ENCODE data around the gene PANK4. TPM values are rescaled to one million over a fixed set of nuclear protein-coding genes. Genes with fewer than 3 reads are reported as not detected.

PANK4 gene
- total RNA-seq, 4 donors from 2014 or later: 22.5 to 48.9 (median 37.9) TPM

DNA sequence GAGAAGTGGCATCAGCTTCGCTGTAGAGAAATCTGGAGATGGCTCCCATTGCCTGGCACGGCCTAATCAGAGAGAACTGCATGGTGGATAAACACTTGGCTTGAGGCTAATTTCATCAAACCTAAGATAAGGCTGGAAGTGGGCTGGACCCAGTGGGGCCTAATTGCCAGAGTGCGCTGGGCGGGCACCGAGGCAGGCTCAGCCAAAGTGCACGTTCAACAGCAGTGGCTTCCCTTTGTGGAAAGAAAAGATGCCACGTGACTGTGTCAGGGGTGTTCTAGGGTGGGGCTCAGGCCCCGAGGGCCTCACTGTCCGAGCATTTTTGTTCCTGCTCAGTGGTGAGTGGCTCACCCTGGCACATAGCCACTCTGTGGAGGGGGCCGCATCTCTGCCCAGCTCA, 44.5 kb downstream of the PANK4 start:
- intact Hi-C loops (cut with DNase I): no loop called here
- Histone ChIP-seq H3K36me3 (no peaks in the 10 kb centered on the region), H3K4me3 (no peak overlapping the region), H3K4me1 (no peaks in the 10 kb centered on the region), H3K27me3 (peaks cover 0 to 16% (median 0%) of the 10 kb centered on the region in 4 donors), H3K9me3 (no peaks in the 10 kb centered on the region), H3K27ac (replicated peaks in 1 of 4) (no peak overlapping the region)
- DNase-seq (ENCODE audit: extremely low spot score): no peak
- no peak for TF ChIP-seq POLR2A (IDR thresholded peaks at IDR 0.05; ENCODE audit: low read depth)
- TF ChIP-seq EP300 (IDR thresholded peaks at IDR 0.05): no peak
- no peak for TF ChIP-seq POLR2AphosphoS5 (IDR thresholded peaks at IDR 0.05)
- TF ChIP-seq, protein P1, sequence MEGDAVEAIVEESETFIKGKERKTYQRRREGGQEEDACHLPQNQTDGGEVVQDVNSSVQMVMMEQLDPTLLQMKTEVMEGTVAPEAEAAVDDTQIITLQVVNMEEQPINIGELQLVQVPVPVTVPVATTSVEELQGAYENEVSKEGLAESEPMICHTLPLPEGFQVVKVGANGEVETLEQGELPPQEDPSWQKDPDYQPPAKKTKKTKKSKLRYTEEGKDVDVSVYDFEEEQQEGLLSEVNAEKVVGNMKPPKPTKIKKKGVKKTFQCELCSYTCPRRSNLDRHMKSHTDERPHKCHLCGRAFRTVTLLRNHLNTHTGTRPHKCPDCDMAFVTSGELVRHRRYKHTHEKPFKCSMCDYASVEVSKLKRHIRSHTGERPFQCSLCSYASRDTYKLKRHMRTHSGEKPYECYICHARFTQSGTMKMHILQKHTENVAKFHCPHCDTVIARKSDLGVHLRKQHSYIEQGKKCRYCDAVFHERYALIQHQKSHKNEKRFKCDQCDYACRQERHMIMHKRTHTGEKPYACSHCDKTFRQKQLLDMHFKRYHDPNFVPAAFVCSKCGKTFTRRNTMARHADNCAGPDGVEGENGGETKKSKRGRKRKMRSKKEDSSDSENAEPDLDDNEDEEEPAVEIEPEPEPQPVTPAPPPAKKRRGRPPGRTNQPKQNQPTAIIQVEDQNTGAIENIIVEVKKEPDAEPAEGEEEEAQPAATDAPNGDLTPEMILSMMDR (IDR thresholded peaks at IDR 0.05): no peak
- 79% methylated on average over 7 of the region's 10 CpGs for WGBS

- intact Hi-C loops (cut with DNase I): no loop called here
- TF ChIP-seq POLR2A (IDR thresholded peaks at IDR 0.05; ENCODE audit: low read depth) (no peak), POLR2AphosphoS5 (IDR thresholded peaks at IDR 0.05) (no peak), EP300 (IDR thresholded peaks at IDR 0.05) (no peak)
- TF ChIP-seq, protein P1 (IDR thresholded peaks at IDR 0.05): no peak
- 88% methylated on average over 12 of the region's 12 CpGs for WGBS
- H3K9me3 ChIP-seq: no peaks in the 10 kb centered on the region
- no peak overlapping the region for H3K4me3 ChIP-seq
- DNase-seq (ENCODE audit: extremely low spot score): no peak
- peaks cover 0 to 25% (median 0%) of the 10 kb centered on the region in 4 donors for H3K27me3 ChIP-seq
- H3K36me3 ChIP-seq: no peaks in the 10 kb centered on the region
- no peaks in the 10 kb centered on the region for H3K4me1 ChIP-seq
- H3K27ac ChIP-seq (replicated peaks in 1 of 4): no peak overlapping the region
Observed at GRCh38 chr1:2480986-2481364, 45.4 kb downstream of the PANK4 start.

GRCh38 chr1:2480236-2480985, 46.0 kb downstream of the PANK4 start:
- no peak overlapping the region for H3K27ac ChIP-seq (replicated peaks in 1 of 4)
- DNase-seq (ENCODE audit: extremely low spot score): no peak
- H3K9me3 ChIP-seq: no peaks in the 10 kb centered on the region
- no peak overlapping the region for H3K4me3 ChIP-seq
- H3K27me3 ChIP-seq: peaks cover 0 to 26% (median 0%) of the 10 kb centered on the region in 4 donors
- 93% methylated on average over 4 of the region's 18 CpGs for WGBS
- H3K36me3 ChIP-seq: no peaks in the 10 kb centered on the region
- H3K4me1 ChIP-seq: no peaks in the 10 kb centered on the region
- TF ChIP-seq POLR2A (IDR thresholded peaks at IDR 0.05; ENCODE audit: low read depth): no peak
- no peak for TF ChIP-seq EP300 (IDR thresholded peaks at IDR 0.05)
- no peak for TF ChIP-seq POLR2AphosphoS5 (IDR thresholded peaks at IDR 0.05)
- TF ChIP-seq, protein P1 (IDR thresholded peaks at IDR 0.05): no peak
- intact Hi-C loops (cut with DNase I): no loop called here

- DNase-seq (ENCODE audit: extremely low spot score): no peak
- Histone ChIP-seq H3K36me3 (no peaks in the 10 kb centered on the region), H3K27ac (replicated peaks in 1 of 4) (no peak overlapping the region), H3K9me3 (no peaks in the 10 kb centered on the region), H3K4me3 (no peak overlapping the region), H3K27me3 (peaks cover 0 to 26% (median 0%) of the 10 kb centered on the region in 4 donors), H3K4me1 (no peaks in the 10 kb centered on the region)
- WGBS: 93% methylated on average over 22 of the region's 28 CpGs
- TF ChIP-seq POLR2AphosphoS5 (IDR thresholded peaks at IDR 0.05): no peak
- TF ChIP-seq POLR2A (IDR thresholded peaks at IDR 0.05; ENCODE audit: low read depth): no peak
- TF ChIP-seq, protein P1 (IDR thresholded peaks at IDR 0.05): no peak
- TF ChIP-seq EP300 (IDR thresholded peaks at IDR 0.05): no peak
- intact Hi-C loops (cut with DNase I): no loop called here
Observed at GRCh38 chr1:2479618-2480017, 46.8 kb downstream of the PANK4 start.

Data from esophagus muscularis mucosa (tissue), 4 donors.